ENCODE results near the gene PTPRM. TPM values are rescaled to one million over a fixed set of nuclear protein-coding genes. Genes with fewer than 3 reads are reported as not detected.

PTPRM gene
- total and polyA plus RNA-seq, 2 donors (not counting 3 experiments of a cell fraction or from before 2014, with no cell fraction given), result 37.4 to 43.7 TPM

- Histone ChIP-seq H3K27ac (ENCODE audit: insufficient read depth, low read depth, low read length) (no peak overlapping the region), H2AFZ (ENCODE audit: low read depth, low read length) (no peak overlapping the region), H3K9ac (replicated peaks; ENCODE audit: extremely low read depth, insufficient read depth, low read length) (no peak overlapping the region), H4K20me1 (replicated peaks; ENCODE audit: control insufficient read depth, extremely low read depth, insufficient read depth, low read length) (no peaks in the 10 kb centered on the region), H3K4me3 (replicated peaks in 1 of 3; ENCODE audit: insufficient read depth in 1 of 3, low read depth in 1 of 3, low read length in 3 of 3) (no peak overlapping the region), H3K27me3 (ENCODE audit: control insufficient read depth in 2 of 2, insufficient read depth in 2 of 2, low read length in 2 of 2) (no peaks in the 10 kb centered on the region), H3K9me3 (replicated peaks; ENCODE audit: control insufficient read depth, insufficient read depth, low read length) (no peaks in the 10 kb centered on the region), H3K4me2 (ENCODE audit: insufficient read depth, low read length) (no peak overlapping the region), H3K9me1 (replicated peaks; ENCODE audit: control insufficient read depth, extremely low read depth, insufficient read depth, low read length) (no peaks in the 10 kb centered on the region), H3K36me3 (ENCODE audit: control insufficient read depth in 2 of 2, extremely low read depth in 1 of 2, insufficient read depth in 2 of 2, low read length in 2 of 2) (no peaks in the 10 kb centered on the region), H3K4me1 (ENCODE audit: control insufficient read depth, extremely low read depth, insufficient read depth, low read length) (no peaks in the 10 kb centered on the region), H3K79me2 (ENCODE audit: control insufficient read depth, insufficient read depth, low read length) (no peaks in the 10 kb centered on the region)
- dilution Hi-C loops (cut with MboI; ENCODE audit: extremely low pct_ligation_motif_present, low sequenced_read_pairs) (no loop called here), intact Hi-C loops (cut with micrococcal nuclease) (no loop called here)
- DNase-seq (ENCODE audit: low read depth, low spot score), result no peak
- TF ChIP-seq MYC (IDR thresholded peaks at IDR 0.05; ENCODE audit: low read depth, low read length) (no peak), CTCF (IDR thresholded peaks at IDR 0.05; ENCODE audit: extremely low read depth in 1 of 2, insufficient read depth in 1 of 2, low read depth in 1 of 2, low read length in 2 of 2) (no peak), GATA2 (IDR thresholded peaks at IDR 0.05; ENCODE audit: insufficient read depth, insufficient read length, low read depth, low read length) (no peak), POLR2A (IDR thresholded peaks at IDR 0.05; ENCODE audit: low read depth, low read length) (no peak), MAX (IDR thresholded peaks at IDR 0.05; ENCODE audit: insufficient read depth, insufficient read length) (no peak), FOS (IDR thresholded peaks at IDR 0.05; ENCODE audit: borderline replicate concordance, insufficient read depth, low read length) (no peak), EZH2 (IDR thresholded peaks at IDR 0.05; ENCODE audit: borderline replicate concordance, low read depth, low read length, severe bottlenecking) (no peak), JUN (IDR thresholded peaks at IDR 0.05; ENCODE audit: borderline replicate concordance, insufficient read depth, insufficient read length, low read depth) (no peak), POLR2AphosphoS5 (IDR thresholded peaks at IDR 0.05; ENCODE audit: insufficient read depth, low read depth, low read length) (no peak)
- POLR2A ChIA-PET, result no interaction called here
- CTCF ChIA-PET, result no interaction called here
- BruUV-seq (replicated peaks), result no TSS peak
- no peak for FAIRE-seq
Measured at GRCh38 chr18:7633171-7633570, 66.1 kb downstream of the PTPRM start.

Data from endothelial cell of umbilical vein (primary cell).